HG03064 (cell line): ENCODE measurements around the gene ITGA6.

Experiments
- ATAC-seq: cut with Tn5 transposase; IDR thresholded peaks from one replicate; pipeline ENCODE4 v1.9.1; 2021; ENCODE audit warnings: low read depth; ENCODE audit not compliant: unreplicated experiment

ITGA6 gene

DNA sequence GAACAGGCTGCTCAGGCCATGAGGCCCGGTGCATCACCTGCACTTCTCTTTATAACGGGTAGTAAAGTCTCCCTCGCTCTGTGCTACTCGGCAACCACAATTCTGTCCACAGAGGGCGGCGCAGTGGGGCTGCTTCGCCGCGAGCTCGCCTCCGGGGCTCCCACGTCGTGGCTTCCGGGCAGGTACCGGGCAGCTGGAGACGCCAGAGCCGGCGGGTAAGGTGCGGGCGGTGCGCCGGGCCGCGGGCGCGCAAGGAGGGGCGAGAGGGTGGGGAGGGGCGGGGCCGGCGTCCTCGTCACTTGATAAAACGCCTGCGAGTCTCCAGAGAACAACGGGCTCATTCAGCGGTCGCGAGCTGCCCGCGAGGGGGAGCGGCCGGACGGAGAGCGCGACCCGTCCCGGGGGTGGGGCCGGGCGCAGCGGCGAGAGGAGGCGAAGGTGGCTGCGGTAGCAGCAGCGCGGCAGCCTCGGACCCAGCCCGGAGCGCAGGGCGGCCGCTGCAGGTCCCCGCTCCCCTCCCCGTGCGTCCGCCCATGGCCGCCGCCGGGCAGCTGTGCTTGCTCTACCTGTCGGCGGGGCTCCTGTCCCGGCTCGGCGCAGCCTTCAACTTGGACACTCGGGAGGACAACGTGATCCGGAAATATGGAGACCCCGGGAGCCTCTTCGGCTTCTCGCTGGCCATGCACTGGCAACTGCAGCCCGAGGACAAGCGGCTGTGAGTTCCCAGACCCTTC is at the start of gene ITGA6:
Gene ITGA6 (plus strand): TSS at position 331 of the 734 bp plus-strand sequence.
- no peak for ATAC-seq

DNA sequence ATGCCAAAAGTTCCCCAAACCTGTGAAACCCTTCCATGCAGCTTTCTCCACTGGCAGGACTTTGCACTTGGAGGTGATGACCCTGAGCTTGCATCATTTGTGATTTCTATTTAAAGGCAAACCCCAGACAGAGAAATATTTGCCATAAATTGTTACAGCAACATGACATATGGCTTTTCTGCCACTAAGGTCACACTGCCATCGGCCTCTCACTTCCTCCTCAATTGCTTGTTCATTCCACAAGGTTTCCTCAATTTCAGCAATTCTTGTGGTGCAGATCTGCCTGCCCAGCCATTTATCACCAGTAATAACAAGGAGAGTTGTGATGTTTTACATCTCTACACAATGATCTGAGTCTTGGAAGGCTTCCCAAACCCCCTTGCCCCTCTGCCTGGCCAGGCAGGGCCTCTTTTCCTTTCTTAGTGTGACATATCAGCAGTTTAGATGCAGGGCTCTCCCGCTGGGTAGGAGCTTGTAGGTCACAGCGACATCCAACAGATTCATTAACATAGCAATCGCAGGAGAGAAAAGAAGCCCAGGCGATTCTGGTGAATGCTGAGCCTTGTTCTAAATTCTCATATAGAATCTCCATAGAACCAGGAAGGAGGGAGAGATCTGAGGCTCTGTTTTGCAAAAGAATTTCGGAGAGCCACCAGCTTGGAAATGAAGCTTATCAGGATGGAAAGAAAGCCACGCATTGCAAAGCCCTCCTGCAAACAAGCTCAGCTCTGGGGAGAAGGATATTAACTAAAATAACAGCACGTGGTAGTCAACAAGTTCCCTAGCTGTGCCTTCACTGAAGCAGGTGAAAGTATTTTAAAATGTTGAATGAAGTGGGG is 46.7 kb upstream of the ITGA6 start:
- no peak for ATAC-seq

DNA sequence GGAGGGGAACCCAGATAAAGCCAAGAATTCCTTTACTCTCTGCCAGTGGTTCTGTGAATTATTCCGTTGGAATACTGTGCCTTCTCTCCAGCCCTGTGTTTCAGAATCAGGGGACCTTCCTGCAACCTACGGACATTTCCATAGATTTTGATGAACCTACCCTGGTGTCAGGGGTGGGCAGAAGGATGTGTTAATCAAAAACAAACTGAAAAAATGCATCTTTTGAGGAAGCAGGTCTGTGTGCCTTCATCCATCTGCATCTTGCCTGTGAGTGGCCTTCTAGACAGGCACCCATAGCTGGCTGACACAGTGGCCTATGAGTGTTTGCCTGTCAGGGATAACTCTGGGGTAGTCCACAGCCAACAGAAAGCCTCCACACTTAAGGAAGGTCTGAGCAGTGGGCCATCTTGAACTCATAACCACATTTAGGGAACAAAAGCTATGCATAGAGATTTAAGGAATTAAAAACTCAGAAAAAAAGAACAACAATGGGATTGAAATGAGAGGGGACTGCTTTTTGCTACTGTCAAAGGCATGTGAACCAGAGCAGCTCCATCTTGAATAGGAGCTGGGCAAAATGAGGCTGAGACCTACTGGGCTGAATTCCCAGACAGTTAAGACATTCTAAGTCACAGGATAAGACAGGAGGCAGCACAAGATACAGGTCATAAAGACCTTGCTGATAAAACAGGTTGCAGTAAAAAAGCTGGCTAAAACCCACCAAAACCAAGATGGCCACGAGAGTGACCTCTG is 45.9 kb upstream of the ITGA6 start:
- no peak for ATAC-seq

DNA sequence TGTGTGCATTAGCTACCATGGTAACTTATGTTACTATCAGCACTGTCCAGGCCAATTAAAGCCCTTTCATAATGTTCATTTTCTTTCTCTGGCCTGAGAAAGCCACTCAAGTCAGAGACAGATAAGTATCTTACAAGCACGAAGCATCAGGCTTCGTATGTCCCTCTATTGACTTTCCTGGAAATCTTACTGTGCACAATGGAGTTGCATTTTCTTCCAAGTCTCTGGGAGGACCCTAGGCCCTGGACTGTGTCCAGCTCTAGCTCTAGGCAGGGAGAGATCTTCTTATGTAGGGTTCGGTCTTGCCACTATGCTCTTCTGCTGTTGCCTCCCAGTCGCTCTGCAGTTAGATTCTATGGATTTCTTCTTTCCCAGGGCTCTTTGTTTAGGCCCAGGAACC is 40.0 kb upstream of the ITGA6 start:
- ATAC-seq: no peak

DNA sequence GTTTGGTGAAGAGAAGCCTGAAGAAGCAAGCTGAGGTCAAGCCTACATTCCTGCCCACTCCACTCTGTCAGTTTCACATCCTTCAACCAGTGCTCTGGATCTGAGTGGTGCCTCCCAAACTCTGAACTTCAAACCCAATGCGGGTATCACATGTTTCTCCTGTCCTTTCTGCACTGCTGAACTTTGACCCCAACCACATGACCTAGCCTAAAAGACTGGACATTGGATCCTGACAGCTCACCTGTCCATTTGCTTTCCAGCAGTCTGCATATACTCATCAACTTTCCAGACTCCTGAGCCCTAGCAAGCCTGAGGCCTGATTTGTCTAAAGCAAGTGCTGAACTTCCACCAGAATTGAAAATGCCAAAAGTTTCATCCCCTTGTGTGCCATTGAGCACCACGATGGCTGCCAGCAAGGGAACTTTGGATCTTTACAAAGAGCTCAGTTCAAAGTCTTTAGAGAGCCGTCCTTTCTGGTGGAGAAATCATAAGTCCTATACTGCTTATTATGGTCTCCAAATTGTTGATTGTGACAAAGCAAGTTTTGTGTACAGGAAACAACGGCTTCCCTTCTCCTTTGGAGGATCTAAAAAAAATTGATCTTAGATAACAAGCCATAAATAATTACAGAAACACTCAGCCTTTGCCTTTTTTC is 37.6 kb upstream of the ITGA6 start:
- no peak for ATAC-seq

DNA sequence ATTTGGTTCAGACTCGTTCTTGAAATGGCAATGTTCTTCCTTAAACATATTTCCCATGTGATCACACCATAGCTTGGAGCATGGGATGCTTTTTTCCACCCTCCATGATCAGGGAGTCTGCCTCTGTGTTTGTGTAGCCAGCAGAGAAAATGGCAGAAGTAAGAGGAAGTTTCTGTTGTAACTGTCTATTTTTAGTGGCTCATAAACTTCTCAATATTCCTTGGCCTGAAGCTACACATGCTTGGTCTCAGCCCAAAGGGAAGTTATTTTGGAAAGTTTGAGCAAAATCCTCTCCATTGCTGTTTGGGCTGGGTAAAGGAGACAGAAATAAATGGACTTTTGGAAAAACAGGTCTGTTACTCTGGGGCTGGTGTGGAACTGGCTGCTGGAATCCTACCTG is 33.4 kb upstream of the ITGA6 start:
- no peak for ATAC-seq

DNA sequence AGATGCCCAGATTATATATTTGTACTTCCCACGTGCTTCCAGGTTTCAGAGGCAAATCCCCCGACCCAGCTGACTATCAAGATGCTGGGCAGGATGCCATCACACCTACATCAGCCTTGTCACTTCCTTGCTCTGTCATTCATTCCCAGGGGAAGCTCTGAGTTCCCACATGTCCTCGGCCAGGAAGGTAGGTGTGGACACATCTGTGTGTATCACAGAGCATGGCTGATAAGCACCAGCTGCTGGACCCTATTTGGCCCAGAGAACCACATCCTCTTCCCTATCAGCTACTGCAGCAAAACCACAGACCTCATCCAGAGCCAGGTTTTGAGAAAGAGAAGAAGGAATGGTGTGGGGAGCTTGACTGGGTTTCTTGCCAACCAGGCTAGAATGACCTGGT is 31.9 kb upstream of the ITGA6 start:
- no peak for ATAC-seq

DNA sequence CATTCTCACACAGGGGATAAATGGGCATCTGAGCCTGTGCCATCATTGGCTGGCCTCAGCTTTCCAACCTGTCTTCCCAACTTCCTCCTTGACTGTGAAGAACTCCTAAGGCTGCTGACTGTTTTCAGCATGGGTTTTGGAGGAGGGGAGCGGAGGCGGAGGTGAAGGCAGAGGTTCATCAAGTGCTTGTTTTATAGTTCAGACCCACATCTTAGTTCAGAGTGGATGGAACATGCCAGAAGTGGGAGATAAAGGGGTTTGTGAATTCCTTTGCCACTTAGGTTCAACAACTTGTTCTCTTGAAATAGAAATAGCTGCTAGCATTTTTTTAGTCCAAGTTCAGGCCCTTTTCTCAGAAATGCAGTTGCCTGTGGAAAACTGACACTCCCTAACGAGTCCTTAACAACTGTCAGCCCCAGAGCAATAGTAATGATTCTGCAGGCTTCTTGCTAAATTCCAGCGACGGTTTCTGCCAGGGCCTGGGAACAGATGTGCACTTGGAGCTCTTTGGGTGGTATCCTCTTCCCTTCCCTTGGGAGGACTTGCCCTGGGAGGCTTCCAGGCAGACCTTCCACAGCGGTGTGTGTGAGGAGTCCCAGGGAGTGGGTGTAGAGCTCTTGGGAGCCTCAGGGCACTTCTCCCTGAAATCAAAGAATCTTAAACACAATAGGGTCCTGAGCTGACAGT is 30.1 kb upstream of the ITGA6 start:
- no peak for ATAC-seq

DNA sequence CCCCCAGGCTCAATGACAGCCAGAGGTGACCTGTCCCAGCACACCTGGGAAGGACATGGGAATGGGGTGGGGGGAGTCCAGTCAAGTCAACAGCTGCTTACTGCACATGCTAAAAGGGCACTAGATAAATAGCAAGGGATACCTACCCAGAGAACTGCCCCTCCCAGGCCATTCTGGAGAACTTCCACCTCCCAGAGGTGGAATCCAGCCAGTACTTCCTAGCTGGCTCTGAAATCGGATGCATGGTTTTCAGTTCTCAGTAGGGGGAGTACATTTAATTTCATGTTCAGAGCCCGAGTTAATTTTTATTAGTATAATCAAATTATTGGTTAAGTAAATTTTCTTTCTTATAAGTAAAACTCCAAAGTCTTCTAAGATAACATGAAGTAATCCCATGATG is 28.9 kb upstream of the ITGA6 start:
- no peak for ATAC-seq

DNA sequence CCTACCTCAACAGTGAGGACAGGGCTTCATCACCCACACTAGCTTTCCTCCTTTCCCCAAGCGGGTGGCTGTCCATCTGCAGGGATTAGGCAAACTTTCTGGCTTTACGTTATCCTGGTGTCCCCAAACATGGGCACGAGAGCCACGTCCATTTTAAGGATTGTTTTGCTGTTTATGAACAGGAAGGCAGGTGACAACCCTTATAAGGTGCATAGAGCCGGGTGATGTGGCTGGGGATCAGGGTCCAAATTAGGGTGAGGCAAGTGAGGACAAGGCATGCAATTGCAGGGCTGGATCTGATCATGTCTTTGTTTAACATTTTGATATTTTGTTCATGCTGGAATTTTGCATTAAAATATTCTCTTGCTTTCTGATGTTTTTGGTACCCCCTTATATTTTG is 27.6 kb upstream of the ITGA6 start:
- ATAC-seq: no peak

DNA sequence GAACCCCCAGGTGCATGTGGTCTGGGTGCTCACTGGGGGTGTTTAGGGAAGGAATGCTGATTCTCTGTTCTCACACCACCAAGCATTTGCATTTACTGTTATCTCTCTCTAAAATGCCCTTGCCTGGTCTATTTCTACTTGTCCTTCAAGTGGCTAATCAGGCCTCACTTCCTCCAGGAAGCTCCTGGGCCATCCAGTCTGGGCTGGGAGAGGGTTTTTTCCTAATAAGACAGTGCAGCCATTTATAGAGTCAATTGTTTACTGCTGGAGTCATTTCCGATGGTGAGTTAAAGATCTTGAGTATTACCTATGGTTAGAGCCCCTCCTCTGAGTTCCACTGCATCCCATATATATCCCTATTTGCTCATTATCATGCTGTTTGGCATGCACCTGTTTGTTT is 25.2 kb upstream of the ITGA6 start:
- ATAC-seq: no peak

DNA sequence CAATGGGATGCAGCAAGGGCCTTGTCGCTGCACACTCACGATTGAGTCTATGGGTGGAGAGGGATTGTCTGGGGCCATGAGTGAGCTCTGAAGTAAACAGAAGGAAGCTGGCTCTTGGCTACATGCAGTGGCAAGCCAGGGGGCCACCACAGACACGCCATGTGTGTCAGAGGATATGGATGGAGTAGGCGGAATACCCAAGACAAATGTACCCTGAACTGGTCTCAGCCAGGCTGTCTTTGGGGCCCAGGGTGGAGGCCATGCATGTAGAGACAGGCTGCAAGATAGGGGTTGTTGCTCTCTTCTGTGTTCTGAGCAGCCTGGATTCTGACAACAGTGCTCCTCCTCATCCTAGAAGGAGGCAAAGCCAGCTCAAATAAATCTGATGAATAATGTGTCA is 24.0 kb upstream of the ITGA6 start:
- no peak for ATAC-seq

DNA sequence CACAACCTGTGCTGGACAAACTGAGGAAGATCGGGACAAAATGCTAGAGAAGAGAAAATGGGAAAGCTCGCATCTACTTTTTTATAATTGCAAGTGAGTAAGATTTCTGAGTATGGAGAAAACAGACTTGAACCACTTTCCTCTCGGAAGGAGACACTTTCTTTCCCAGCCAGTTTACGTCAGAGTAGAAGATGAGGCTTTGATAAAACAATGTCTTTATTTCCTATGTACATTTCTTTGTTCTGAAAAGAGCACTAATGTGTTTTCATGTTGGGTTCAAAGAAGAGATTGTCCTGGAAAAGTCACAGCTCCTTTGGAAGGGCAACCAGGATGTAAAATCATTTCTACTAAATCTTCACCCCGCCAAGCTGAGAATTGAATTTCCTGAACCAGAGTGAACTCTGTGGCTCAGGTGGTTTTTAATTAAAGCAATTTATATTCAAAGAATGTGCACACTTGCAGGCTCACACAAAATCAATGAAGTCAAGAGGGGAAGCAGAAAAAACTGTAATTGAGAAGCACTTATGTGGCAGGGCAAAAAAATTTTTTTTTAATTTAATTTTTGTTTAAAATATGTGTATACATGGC is 23.4 kb upstream of the ITGA6 start:
- no peak for ATAC-seq

DNA sequence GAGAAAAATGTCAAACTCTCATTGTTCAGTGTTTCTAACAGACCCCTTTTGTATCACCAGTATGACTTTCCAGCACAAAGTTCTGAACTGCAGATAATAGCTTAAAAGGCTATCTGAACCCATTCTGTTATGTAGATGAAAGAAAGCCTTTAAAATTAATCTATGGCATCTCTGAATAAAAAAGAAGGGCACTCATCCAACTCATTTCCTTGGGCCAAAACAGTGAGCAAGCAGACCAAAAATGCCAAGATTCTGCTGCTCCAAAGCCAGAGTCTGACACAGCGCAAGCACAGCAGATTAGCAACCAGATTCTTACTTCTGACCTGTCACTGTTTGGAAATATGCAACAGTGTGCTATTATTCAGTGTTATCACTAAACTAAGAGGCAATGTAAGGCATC is 22.6 kb upstream of the ITGA6 start:
- ATAC-seq: no peak

DNA sequence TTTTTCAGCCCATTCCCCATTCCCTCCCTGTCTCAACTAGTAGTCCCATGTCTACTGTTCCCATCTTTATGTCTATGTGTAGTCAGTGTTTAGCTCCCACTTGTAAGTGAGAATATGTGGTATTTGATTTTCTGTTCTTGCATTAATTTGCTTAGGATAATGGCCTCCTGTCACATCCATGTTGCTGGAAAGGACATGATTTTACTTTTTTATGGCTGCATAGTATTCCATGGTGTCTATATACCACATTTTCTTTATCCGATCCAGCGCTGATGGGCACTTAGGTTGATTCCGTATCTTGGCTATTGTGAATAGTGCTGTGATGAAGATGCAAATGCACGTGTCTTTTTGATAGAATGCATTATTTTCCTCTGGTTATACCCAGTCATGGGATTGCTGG is 21.7 kb upstream of the ITGA6 start:
- ATAC-seq: no peak

DNA sequence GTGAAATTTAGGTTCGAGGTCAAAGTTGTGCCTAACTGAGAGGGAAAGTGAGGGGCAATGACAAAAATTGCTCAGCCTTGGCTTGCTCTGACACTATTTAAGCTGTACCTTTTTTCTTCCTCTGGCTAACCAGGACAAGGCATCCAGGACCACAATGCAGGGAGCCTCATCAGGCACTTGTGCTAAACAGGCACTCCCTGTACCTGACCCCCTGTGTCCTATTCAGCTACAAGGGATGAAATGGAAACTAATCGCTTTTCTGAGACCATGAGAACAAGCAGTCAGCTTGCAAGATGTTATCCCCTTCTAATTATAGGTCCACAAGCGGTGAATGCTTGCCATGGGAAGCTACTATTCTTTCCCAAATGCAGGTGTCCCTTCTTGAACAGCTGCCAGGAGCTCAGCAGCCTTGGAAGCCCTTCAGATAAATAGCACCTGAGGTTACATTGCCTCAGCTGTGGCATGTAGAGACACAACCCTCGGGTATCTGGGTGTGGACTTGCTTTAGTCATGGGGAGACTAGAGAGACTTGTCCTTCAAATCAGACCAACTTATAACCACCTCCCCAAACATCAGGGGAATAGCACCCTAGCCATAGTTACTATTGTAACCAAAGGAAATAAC is 19.1 kb upstream of the ITGA6 start:
- ATAC-seq: no peak

DNA sequence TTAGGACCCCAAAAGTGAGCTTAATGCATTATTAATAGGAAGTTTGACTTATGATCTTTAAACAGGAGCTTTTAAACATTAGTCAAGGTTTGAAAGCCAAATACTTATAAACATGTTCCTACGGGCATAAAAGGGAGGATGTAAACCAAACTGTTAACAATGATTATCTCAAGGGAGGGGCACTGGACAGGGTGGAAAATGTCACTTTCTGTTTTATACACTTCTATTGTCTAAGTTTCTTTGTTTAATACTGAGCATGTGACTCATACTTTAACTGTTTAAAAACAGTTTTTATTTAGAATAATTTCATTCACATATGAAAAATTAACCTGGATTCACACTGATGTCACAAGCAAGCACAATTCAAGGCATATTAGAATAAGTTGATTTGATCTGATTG is 18.3 kb upstream of the ITGA6 start:
- no peak for ATAC-seq

DNA sequence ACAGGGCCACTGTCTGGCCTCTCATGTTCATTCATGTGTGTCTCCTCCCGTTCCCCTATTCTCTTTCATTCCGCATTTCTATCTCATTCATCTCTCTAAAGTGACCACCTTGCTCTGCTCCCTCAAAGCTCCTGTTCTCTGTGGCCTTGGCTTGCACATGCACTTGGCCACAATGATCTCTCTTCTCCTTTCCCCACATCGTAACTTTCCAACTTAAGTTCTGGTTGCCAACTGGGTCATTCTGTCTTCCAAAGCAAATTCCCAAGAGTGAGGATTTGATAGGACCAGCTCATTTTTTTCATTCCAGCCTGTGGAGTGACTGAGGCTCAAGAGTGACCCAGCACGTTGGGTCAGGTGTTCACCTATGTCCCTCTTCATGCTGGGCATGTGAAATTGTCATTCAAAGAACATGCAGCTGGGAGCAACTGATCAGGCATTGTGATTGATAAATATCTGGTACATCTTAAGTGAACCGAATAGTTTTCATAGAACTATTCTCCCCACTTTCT is 14.3 kb upstream of the ITGA6 start:
- no peak for ATAC-seq

DNA sequence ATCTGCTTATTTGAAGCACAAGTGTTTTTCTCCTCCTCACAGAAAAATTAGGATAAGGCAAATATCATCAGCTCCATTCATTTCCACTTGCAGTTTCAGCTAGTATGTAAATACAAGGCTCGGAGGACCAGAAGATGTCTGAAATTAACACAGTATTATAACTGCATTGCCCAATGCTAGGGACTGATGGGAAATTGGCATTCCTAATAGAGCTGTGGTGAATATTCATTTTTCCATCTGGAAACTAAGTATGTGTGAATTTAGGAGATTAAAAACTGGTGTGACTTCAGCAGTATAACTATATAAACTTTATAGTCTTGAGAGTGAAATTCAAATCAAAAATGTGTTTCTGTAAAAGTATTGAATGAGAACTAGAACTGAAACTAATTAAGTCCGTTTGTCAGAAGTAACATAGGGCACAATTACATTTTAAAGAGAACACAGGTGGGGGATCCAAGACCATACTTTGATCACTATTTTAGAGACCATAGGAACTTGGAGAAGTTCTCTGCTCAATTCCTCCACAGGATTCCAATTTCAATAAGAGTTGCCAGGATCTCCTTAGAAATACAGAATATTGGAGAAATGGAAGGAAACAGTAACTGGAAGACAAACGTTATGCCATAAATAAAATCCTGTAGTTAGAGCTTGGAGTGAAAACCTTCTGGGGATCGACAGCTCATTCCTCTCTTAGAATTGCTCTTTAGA is 12.1 kb upstream of the ITGA6 start:
- ATAC-seq: no peak
